Measurements from ENCODE around the gene UBE2U.
A peak's percentile ranks its signal among the peaks of the same experiment; 100 is the strongest.
"Not testable (repeated sequence)": the region's sequence is repeated elsewhere in the genome, so short reads cannot be mapped to it uniquely, and the experiment has no call there.

The UBE2U gene

GRCh38 chr1:64223329-64224151 is 20.1 kb downstream of the UBE2U start:
- no peak overlapping the region for H3K23ac ChIP-seq (ENCODE audit: low read length)
- no peak overlapping the region for H3K18ac ChIP-seq (ENCODE audit: low read length)
- H3K79me2 ChIP-seq (ENCODE audit: control insufficient read depth, insufficient read depth, low read length): no peaks in the 10 kb centered on the region
- H2AK5ac ChIP-seq (ENCODE audit: low read length): no peak overlapping the region
- DNase-seq: no peak
- no CpG with 5 or more reads among the region's 7 CpGs for WGBS (ENCODE audit: extremely low coverage, insufficient coverage, low lambda C conversion rate)
- H3K36me3 ChIP-seq (ENCODE audit: control insufficient read depth, insufficient read depth, low read length): no peaks in the 10 kb centered on the region
- no peak overlapping the region for H2BK5ac ChIP-seq (ENCODE audit: low read length)
- no peaks in the 10 kb centered on the region for H3K4me1 ChIP-seq (ENCODE audit: control insufficient read depth, low read depth, low read length)
- H3K9ac ChIP-seq (ENCODE audit: low read length): no peak overlapping the region
- no peak overlapping the region for H2BK15ac ChIP-seq (replicated peaks; ENCODE audit: low read depth)
- H2BK120ac ChIP-seq (ENCODE audit: low read depth, low read length): no peak overlapping the region
- no peak overlapping the region for H3K4me2 ChIP-seq (ENCODE audit: low read length)
- no peaks in the 10 kb centered on the region for H3K27me3 ChIP-seq (ENCODE audit: insufficient read depth, low read length, poor library complexity)
- no peak overlapping the region for H3K4me3 ChIP-seq (ENCODE audit: low read length)
- H3K79me1 ChIP-seq (ENCODE audit: low read length): no peaks in the 10 kb centered on the region
- no peak overlapping the region for H3K27ac ChIP-seq (ENCODE audit: low read depth, low read length)
- H3K4ac ChIP-seq (ENCODE audit: low read depth, low read length): no peak overlapping the region
- no peak overlapping the region for H3K56ac ChIP-seq (ENCODE audit: low read length)
- no peak overlapping the region for H4K8ac ChIP-seq (ENCODE audit: low read depth, low read length)
- H4K5ac ChIP-seq (ENCODE audit: low read length): no peak overlapping the region

DNA sequence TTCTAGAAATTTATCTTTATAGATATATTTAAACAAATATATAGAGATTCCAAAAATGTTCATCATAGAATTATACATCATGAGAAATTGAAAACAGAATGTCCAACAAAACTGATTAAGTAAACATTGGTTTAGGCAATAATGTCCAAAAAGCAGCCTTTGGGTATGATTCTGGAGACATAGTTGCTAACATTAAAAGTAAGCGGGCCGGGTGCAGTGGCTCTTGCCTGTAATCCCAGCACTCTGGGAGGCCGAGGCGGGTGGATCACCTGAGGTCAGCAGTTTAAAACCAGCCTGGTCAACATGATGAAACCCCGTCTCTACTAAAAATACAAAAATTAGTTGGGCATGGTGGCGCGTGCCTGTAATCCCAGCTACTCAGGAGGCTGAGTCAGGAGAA is 20.8 kb downstream of the UBE2U start:
- H3K23ac ChIP-seq (ENCODE audit: low read length); H3K4me3 ChIP-seq (ENCODE audit: low read length); H3K56ac ChIP-seq (ENCODE audit: low read length); H3K27ac ChIP-seq (ENCODE audit: low read depth, low read length); H3K79me1 ChIP-seq (ENCODE audit: low read length); H3K27me3 ChIP-seq (ENCODE audit: insufficient read depth, low read length, poor library complexity); H4K5ac ChIP-seq (ENCODE audit: low read length); H4K8ac ChIP-seq (ENCODE audit: low read depth, low read length); H2BK15ac ChIP-seq (replicated peaks; ENCODE audit: low read depth); H3K36me3 ChIP-seq (ENCODE audit: control insufficient read depth, insufficient read depth, low read length); H2BK5ac ChIP-seq (ENCODE audit: low read length); H3K4me2 ChIP-seq (ENCODE audit: low read length); H3K4me1 ChIP-seq (ENCODE audit: control insufficient read depth, low read depth, low read length); H3K4ac ChIP-seq (ENCODE audit: low read depth, low read length); H3K79me2 ChIP-seq (ENCODE audit: control insufficient read depth, insufficient read depth, low read length); DNase-seq; H3K9ac ChIP-seq (ENCODE audit: low read length); H2BK120ac ChIP-seq (ENCODE audit: low read depth, low read length); H2AK5ac ChIP-seq (ENCODE audit: low read length); H3K18ac ChIP-seq (ENCODE audit: low read length): not testable (repeated sequence)
- no CpG with 5 or more reads among the region's 7 CpGs for WGBS (ENCODE audit: extremely low coverage, insufficient coverage, low lambda C conversion rate)

- H2BK120ac ChIP-seq (ENCODE audit: low read depth, low read length): no peak overlapping the region
These were observed 24.9 kb downstream of the UBE2U start for GRCh38 chr1:64228167-64228957.

DNA sequence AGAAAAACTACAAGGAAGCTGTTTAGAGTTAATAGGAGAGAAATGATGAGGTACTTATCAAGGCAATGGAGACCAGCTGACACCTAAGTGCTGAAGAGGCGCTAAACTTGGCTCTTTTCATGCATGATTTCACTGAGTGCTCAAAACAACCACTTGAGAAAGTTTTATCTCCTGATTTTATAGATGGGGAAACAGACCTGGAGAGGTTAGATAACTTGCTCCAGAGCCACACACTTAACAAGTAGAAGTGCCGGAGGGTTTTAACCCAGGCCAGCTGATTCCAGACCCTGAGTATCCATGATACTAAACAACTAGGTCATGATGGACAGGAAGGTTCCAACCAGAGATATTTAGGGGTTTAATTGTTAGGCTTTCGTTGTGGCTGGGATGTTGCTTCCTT is 25.9 kb downstream of the UBE2U start:
- no peaks in the 10 kb centered on the region for H3K79me2 ChIP-seq (ENCODE audit: control insufficient read depth, insufficient read depth, low read length)
- H4K8ac ChIP-seq (ENCODE audit: low read depth, low read length): no peak overlapping the region
- H3K4me2 ChIP-seq (ENCODE audit: low read length): no peak overlapping the region
- no peak overlapping the region for H2BK15ac ChIP-seq (replicated peaks; ENCODE audit: low read depth)
- no peak overlapping the region for H3K56ac ChIP-seq (ENCODE audit: low read length)
- no peak overlapping the region for H2BK5ac ChIP-seq (ENCODE audit: low read length)
- no peak overlapping the region for H3K23ac ChIP-seq (ENCODE audit: low read length)
- no peaks in the 10 kb centered on the region for H3K36me3 ChIP-seq (ENCODE audit: control insufficient read depth, insufficient read depth, low read length)
- H3K18ac ChIP-seq (ENCODE audit: low read length): no peak overlapping the region
- H3K4ac ChIP-seq (ENCODE audit: low read depth, low read length): no peak overlapping the region
- H3K27ac ChIP-seq (ENCODE audit: low read depth, low read length): no peak overlapping the region
- no peak overlapping the region for H4K5ac ChIP-seq (ENCODE audit: low read length)
- no CpG with 5 or more reads among the region's 3 CpGs for WGBS (ENCODE audit: extremely low coverage, insufficient coverage, low lambda C conversion rate)
- no peaks in the 10 kb centered on the region for H3K79me1 ChIP-seq (ENCODE audit: low read length)
- peaks cover 2% of the 10 kb centered on the region for H3K4me1 ChIP-seq (ENCODE audit: control insufficient read depth, low read depth, low read length)
- no peak overlapping the region for H2BK120ac ChIP-seq (ENCODE audit: low read depth, low read length)
- DNase-seq: peak; percentile 82
- no peak overlapping the region for H2AK5ac ChIP-seq (ENCODE audit: low read length)
- no peak overlapping the region for H3K9ac ChIP-seq (ENCODE audit: low read length)
- H3K4me3 ChIP-seq (ENCODE audit: low read length): no peak overlapping the region
- no peaks in the 10 kb centered on the region for H3K27me3 ChIP-seq (ENCODE audit: insufficient read depth, low read length, poor library complexity)

More at GRCh38 chr1:64228167-64228957, 24.9 kb downstream of the UBE2U start:
- H4K8ac ChIP-seq (ENCODE audit: low read depth, low read length): no peak overlapping the region
- H3K79me2 ChIP-seq (ENCODE audit: control insufficient read depth, insufficient read depth, low read length): no peaks in the 10 kb centered on the region
- no peak overlapping the region for H3K27ac ChIP-seq (ENCODE audit: low read depth, low read length)
- no peak overlapping the region for H3K9ac ChIP-seq (ENCODE audit: low read length)
- H3K4me1 ChIP-seq (ENCODE audit: control insufficient read depth, low read depth, low read length): peaks cover 2% of the 10 kb centered on the region
- WGBS (ENCODE audit: extremely low coverage, insufficient coverage, low lambda C conversion rate): no CpG with 5 or more reads among the region's 10 CpGs
- no peak overlapping the region for H2BK15ac ChIP-seq (replicated peaks; ENCODE audit: low read depth)
- H3K79me1 ChIP-seq (ENCODE audit: low read length): no peaks in the 10 kb centered on the region
- H4K5ac ChIP-seq (ENCODE audit: low read length): no peak overlapping the region
- H2BK5ac ChIP-seq (ENCODE audit: low read length): no peak overlapping the region
- no peak overlapping the region for H3K4ac ChIP-seq (ENCODE audit: low read depth, low read length)
- H3K27me3 ChIP-seq (ENCODE audit: insufficient read depth, low read length, poor library complexity): no peaks in the 10 kb centered on the region
- H3K18ac ChIP-seq (ENCODE audit: low read length): no peak overlapping the region
- DNase-seq: no peak
- no peak overlapping the region for H3K4me3 ChIP-seq (ENCODE audit: low read length)
- no peaks in the 10 kb centered on the region for H3K36me3 ChIP-seq (ENCODE audit: control insufficient read depth, insufficient read depth, low read length)
- no peak overlapping the region for H3K56ac ChIP-seq (ENCODE audit: low read length)
- H3K23ac ChIP-seq (ENCODE audit: low read length): no peak overlapping the region
- no peak overlapping the region for H2AK5ac ChIP-seq (ENCODE audit: low read length)
- H3K4me2 ChIP-seq (ENCODE audit: low read length): no peak overlapping the region

DNA sequence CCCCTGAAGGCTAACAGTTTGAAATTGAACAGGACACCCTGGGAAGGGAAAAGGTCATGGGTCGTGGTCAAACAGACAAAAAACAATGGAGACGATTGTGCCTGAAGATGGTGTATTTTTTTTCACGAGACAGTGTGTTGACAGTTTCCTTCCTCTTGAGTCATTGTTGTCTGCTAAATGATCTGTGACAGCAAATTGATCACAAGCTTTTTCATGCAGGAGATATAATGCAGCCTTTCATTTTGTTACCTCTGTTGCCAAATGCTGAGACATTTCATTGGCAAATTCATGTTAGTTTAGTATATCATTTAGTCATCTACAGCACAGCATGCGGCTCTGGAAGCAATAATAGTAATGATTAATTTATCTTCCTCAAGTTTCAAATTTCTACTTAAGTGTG is 27.7 kb downstream of the UBE2U start:
- Histone ChIP-seq H3K56ac (ENCODE audit: low read length) (no peak overlapping the region), H3K18ac (ENCODE audit: low read length) (no peak overlapping the region), H3K4ac (ENCODE audit: low read depth, low read length) (no peak overlapping the region), H2BK5ac (ENCODE audit: low read length) (no peak overlapping the region), H2BK120ac (ENCODE audit: low read depth, low read length) (no peak overlapping the region), H3K4me3 (ENCODE audit: low read length) (no peak overlapping the region), H3K79me1 (ENCODE audit: low read length) (no peaks in the 10 kb centered on the region), H4K5ac (ENCODE audit: low read length) (no peak overlapping the region), H3K27me3 (ENCODE audit: insufficient read depth, low read length, poor library complexity) (no peaks in the 10 kb centered on the region), H3K4me1 (ENCODE audit: control insufficient read depth, low read depth, low read length) (peaks cover 2% of the 10 kb centered on the region), H3K23ac (ENCODE audit: low read length) (no peak overlapping the region), H3K79me2 (ENCODE audit: control insufficient read depth, insufficient read depth, low read length) (no peaks in the 10 kb centered on the region), H4K8ac (ENCODE audit: low read depth, low read length) (no peak overlapping the region), H2AK5ac (ENCODE audit: low read length) (no peak overlapping the region), H3K9ac (ENCODE audit: low read length) (no peak overlapping the region), H2BK15ac (replicated peaks; ENCODE audit: low read depth) (no peak overlapping the region), H3K4me2 (ENCODE audit: low read length) (no peak overlapping the region), H3K36me3 (ENCODE audit: control insufficient read depth, insufficient read depth, low read length) (no peaks in the 10 kb centered on the region), H3K27ac (ENCODE audit: low read depth, low read length) (no peak overlapping the region)
- DNase-seq: no peak
- WGBS (ENCODE audit: extremely low coverage, insufficient coverage, low lambda C conversion rate): no CpG with 5 or more reads among the region's 4 CpGs

Data from mesendoderm (in vitro differentiated cells).